Measurements from ENCODE around the gene KLF17.
"Not testable (repeated sequence)": the region's sequence is repeated elsewhere in the genome, so short reads cannot be mapped to it uniquely, and the experiment has no call there.

Gene KLF17

GRCh38 chr1:44110916-44111315, 7.7 kb upstream of the KLF17 start:
- no peak for DNase-seq

GRCh38 chr1:44111861-44112260, 6.8 kb upstream of the KLF17 start:
- no peak for DNase-seq

GRCh38 chr1:44112486-44112885, 6.1 kb upstream of the KLF17 start:
- DNase-seq: no peak

GRCh38 chr1:44113095-44113609, 5.5 kb upstream of the KLF17 start:
- DNase-seq: no peak

- no peak for DNase-seq
Measured at GRCh38 chr1:44114098-44114497, 4.5 kb upstream of the KLF17 start.

- DNase-seq: not testable (repeated sequence)
Measured at GRCh38 chr1:44117272-44117671, 1.3 kb upstream of the KLF17 start.

GRCh38 chr1:44119525-44119924, 904 bp downstream of the KLF17 start:
- no peak for DNase-seq

GRCh38 chr1:44120398-44120949, 1.9 kb downstream of the KLF17 start:
- no peak for DNase-seq

GRCh38 chr1:44129616-44130500, 11.2 kb downstream of the KLF17 start:
- DNase-seq: no peak

- DNase-seq: no peak
Measured at GRCh38 chr1:44131411-44131810, 12.8 kb downstream of the KLF17 start.

- DNase-seq: no peak
Measured at GRCh38 chr1:44134071-44134920, 15.7 kb downstream of the KLF17 start.

- no peak for DNase-seq
Measured at GRCh38 chr1:44135886-44136285, 17.3 kb downstream of the KLF17 start.

- no peak for DNase-seq
Measured at GRCh38 chr1:44138239-44138638, 19.6 kb downstream of the KLF17 start.

GRCh38 chr1:44139565-44139964, 20.9 kb downstream of the KLF17 start:
- DNase-seq: not testable (repeated sequence)

- DNase-seq: no peak
Measured at GRCh38 chr1:44141531-44141930, 22.9 kb downstream of the KLF17 start, which contains the start of gene KLF18. TSS of gene KLF18 (minus strand) at chr1:44141631. CDS start at chr1:44141631, 0 bp downstream.

GRCh38 chr1:44144962-44145756, 26.5 kb downstream of the KLF17 start:
- DNase-seq: no peak

- DNase-seq: no peak
Measured at GRCh38 chr1:44146536-44147361, 28.1 kb downstream of the KLF17 start.

GRCh38 chr1:44147582-44147981, 29.0 kb downstream of the KLF17 start:
- no peak for DNase-seq

- no peak for DNase-seq
Measured at GRCh38 chr1:44151332-44151731, 32.7 kb downstream of the KLF17 start.

- DNase-seq: no peak
Measured at GRCh38 chr1:44151808-44152207, 33.2 kb downstream of the KLF17 start.

GRCh38 chr1:44152692-44153091, 34.1 kb downstream of the KLF17 start:
- no peak for DNase-seq

Data from NCI-H748 treated with DMSO at 0.1 percent for 48 hours (cell line).